IPS-18a (cell line): ENCODE data around the gene PRH2.

Source experiments
- H3K27ac ChIP-seq: one replicate; pipeline ENCODE4 v1.5.1; 2013; ENCODE audit warnings: low read length
- H3K27me3 ChIP-seq: one replicate; pipeline ENCODE4 v1.6.1; 2013; ENCODE audit warnings: mild to moderate bottlenecking, low read length; ENCODE audit not compliant: control insufficient read depth, insufficient read depth
- H3K36me3 ChIP-seq: one replicate; pipeline ENCODE4 v1.6.1; 2013; ENCODE audit warnings: low read depth, low read length; ENCODE audit not compliant: control insufficient read depth
- H3K4me1 ChIP-seq: one replicate; pipeline ENCODE4 v1.6.1; 2013; ENCODE audit warnings: low read depth, low read length; ENCODE audit not compliant: control insufficient read depth
- H3K4me3 ChIP-seq: one replicate; pipeline ENCODE4 v1.5.1; 2013; ENCODE audit warnings: low read length
- H3K9ac ChIP-seq: one replicate; pipeline ENCODE4 v1.6.1; 2013; ENCODE audit warnings: mild to moderate bottlenecking, low read length, moderate library complexity
- H3K9me3 ChIP-seq: one replicate; pipeline ENCODE4 v1.6.1; 2013; ENCODE audit warnings: low read depth, low read length; ENCODE audit not compliant: control insufficient read depth

PRH2 gene

DNA sequence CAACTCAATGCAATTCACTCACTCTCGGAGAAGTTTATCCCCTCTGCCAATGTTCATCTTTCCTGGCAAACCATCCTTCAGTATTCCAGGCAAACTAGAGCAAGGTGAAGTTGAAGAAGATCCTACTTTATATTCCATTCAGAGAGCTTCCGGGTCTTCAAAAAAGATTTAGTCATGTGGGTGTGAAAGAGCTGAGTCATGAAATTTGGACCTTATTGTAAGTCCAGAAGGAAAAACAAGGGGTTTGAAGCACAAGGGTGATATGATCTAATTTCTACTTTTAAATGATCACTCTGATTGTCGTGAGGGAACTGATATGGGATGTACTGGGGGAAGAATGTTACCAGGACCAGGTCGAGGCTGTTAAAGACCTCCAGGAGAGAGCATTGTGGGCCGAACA lies 2.8 kb upstream of the PRH2 start:
- Histone ChIP-seq H3K4me1 (no peaks in the 10 kb centered on the region), H3K4me3 (no peak overlapping the region), H3K27me3 (no peaks in the 10 kb centered on the region), H3K27ac (no peak overlapping the region), H3K9me3 (no peaks in the 10 kb centered on the region), H3K36me3 (no peaks in the 10 kb centered on the region), H3K9ac (no peak overlapping the region)

DNA sequence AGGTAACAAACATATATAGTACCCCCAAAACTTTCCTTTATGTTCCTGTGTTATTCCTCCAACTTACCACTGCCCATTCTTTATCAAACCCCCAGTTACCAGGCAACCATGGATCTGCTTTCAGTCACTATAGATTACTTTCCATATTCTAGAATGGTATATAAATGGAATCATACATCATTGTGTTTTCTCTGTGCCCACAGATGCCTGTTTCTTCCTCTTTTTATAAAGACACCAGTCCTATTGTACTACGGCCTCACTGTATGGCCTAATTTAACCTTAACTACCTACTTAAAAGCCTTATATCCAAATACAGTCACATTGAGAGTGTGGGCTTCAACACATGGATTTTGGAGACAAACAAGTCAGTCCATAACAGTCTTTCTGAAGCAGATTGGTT lies 7.5 kb downstream of the PRH2 start:
- no peak overlapping the region for H3K9ac ChIP-seq
- H3K9me3 ChIP-seq, result no peaks in the 10 kb centered on the region
- no peaks in the 10 kb centered on the region for H3K27me3 ChIP-seq
- H3K4me1 ChIP-seq, result no peaks in the 10 kb centered on the region
- H3K4me3 ChIP-seq, result no peak overlapping the region
- no peak overlapping the region for H3K27ac ChIP-seq
- no peaks in the 10 kb centered on the region for H3K36me3 ChIP-seq

- peaks cover 8% of the 10 kb centered on the region for H3K4me1 ChIP-seq
- H3K27me3 ChIP-seq, result no peaks in the 10 kb centered on the region
- H3K36me3 ChIP-seq, result no peaks in the 10 kb centered on the region
- no peaks in the 10 kb centered on the region for H3K9me3 ChIP-seq
- H3K27ac ChIP-seq, result no peak within 1 kb of the TSS
- no peak within 1 kb of the TSS for H3K9ac ChIP-seq
- no peak within 1 kb of the TSS for H3K4me3 ChIP-seq
Measured at GRCh38 chr12:10939163-10939562, 10.1 kb downstream of the PRH2 start, which contains the start of gene TAS2R14. Gene TAS2R14 (minus strand): TSS chr12:10939263. CDS start chr12:10939207, 56 bp downstream.

- Histone ChIP-seq H3K4me3 (no peak overlapping the region), H3K9me3 (peaks cover 5% of the 10 kb centered on the region), H3K36me3 (no peaks in the 10 kb centered on the region), H3K9ac (no peak overlapping the region), H3K27me3 (no peaks in the 10 kb centered on the region), H3K27ac (no peak overlapping the region), H3K4me1 (peaks cover 8% of the 10 kb centered on the region)
Measured at GRCh38 chr12:10940389-10940788, 11.4 kb downstream of the PRH2 start.

GRCh38 chr12:10941369-10941768 lies 12.3 kb downstream of the PRH2 start:
- no peak overlapping the region for H3K27ac ChIP-seq
- no peak overlapping the region for H3K9ac ChIP-seq
- H3K27me3 ChIP-seq, result no peaks in the 10 kb centered on the region
- peaks cover 5% of the 10 kb centered on the region for H3K9me3 ChIP-seq
- no peak overlapping the region for H3K4me3 ChIP-seq
- peaks cover 8% of the 10 kb centered on the region for H3K4me1 ChIP-seq
- H3K36me3 ChIP-seq, result no peaks in the 10 kb centered on the region

GRCh38 chr12:10941916-10942607 lies 13.0 kb downstream of the PRH2 start:
- no peaks in the 10 kb centered on the region for H3K27me3 ChIP-seq
- no peak overlapping the region for H3K4me3 ChIP-seq
- H3K4me1 ChIP-seq, result peaks cover 8% of the 10 kb centered on the region
- no peaks in the 10 kb centered on the region for H3K36me3 ChIP-seq
- no peak overlapping the region for H3K9ac ChIP-seq
- peaks cover 12% of the 10 kb centered on the region for H3K9me3 ChIP-seq
- H3K27ac ChIP-seq, result no peak overlapping the region

DNA sequence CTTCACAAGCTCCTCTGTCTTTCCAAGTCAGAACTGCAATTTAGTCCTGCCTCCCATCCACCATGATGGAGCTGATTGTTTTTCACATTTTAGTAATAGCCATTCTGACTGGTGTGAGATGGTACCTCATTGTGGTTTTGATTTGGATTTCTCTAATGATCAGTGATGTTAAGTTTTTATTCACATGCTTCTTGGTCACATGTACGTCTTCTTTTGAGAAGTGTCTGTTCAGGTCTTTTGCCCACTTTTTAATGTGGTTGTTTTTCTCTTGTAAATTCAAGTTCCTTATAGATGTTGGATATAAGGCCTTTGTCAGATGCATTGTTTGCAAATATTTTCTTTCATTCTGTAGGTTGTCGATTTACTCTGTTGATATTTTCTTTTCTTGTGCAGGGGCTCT lies 14.1 kb downstream of the PRH2 start:
- H3K9ac ChIP-seq, result no peak overlapping the region
- no peak overlapping the region for H3K27ac ChIP-seq
- no peak overlapping the region for H3K4me3 ChIP-seq
- H3K27me3 ChIP-seq, result no peaks in the 10 kb centered on the region
- H3K4me1 ChIP-seq, result peaks cover 8% of the 10 kb centered on the region
- H3K36me3 ChIP-seq, result no peaks in the 10 kb centered on the region
- H3K9me3 ChIP-seq, result peaks cover 16% of the 10 kb centered on the region

- H3K27me3 ChIP-seq, result no peaks in the 10 kb centered on the region
- peaks cover 5% of the 10 kb centered on the region for H3K9me3 ChIP-seq
- no peaks in the 10 kb centered on the region for H3K36me3 ChIP-seq
- no peak overlapping the region for H3K4me3 ChIP-seq
- no peaks in the 10 kb centered on the region for H3K4me1 ChIP-seq
- no peak overlapping the region for H3K9ac ChIP-seq
- no peak overlapping the region for H3K27ac ChIP-seq
Measured at GRCh38 chr12:10952645-10953044, 23.6 kb downstream of the PRH2 start.

DNA sequence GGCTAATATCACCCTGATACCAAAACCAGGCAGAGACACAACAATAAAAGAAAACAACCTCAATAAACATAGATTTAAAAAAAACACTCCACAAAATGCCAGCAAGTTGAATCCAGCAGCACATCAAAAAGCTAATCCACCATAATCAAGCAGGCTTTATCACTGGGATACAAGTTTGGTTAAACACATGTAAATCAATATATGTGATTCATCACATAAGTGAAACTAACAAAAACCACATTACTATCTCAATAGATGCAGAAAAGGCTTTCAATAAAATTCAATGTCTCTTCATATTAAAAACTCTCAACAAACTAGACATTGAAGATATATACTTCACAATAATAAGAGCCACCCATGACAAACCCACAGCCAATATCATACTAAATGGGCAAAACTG lies 27.0 kb downstream of the PRH2 start:
- Histone ChIP-seq H3K9me3 (no peaks in the 10 kb centered on the region), H3K4me1 (no peaks in the 10 kb centered on the region), H3K27ac (no peak overlapping the region), H3K27me3 (no peaks in the 10 kb centered on the region), H3K4me3 (no peak overlapping the region), H3K36me3 (no peaks in the 10 kb centered on the region), H3K9ac (no peak overlapping the region)

DNA sequence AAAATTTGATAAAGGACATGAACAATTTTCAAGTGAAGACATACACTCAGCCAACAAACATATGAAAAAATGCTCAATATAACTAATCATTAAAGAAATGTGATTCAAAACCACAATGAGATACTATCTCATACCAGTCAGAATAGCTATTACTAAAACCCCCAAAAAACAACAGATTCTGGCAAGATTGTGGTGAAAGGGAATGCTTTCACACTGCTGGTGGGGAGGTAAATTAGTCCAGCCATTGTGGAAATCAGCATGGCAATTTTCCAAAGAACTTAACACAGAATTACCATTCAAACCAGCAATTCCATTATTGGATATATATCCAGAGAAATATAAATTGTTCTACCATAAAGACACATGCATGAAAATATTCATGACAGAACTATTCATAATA lies 28.7 kb downstream of the PRH2 start:
- Histone ChIP-seq H3K4me3 (no peak overlapping the region), H3K27ac (no peak overlapping the region), H3K9me3 (no peaks in the 10 kb centered on the region), H3K36me3 (no peaks in the 10 kb centered on the region), H3K9ac (no peak overlapping the region), H3K4me1 (no peaks in the 10 kb centered on the region), H3K27me3 (no peaks in the 10 kb centered on the region)

DNA sequence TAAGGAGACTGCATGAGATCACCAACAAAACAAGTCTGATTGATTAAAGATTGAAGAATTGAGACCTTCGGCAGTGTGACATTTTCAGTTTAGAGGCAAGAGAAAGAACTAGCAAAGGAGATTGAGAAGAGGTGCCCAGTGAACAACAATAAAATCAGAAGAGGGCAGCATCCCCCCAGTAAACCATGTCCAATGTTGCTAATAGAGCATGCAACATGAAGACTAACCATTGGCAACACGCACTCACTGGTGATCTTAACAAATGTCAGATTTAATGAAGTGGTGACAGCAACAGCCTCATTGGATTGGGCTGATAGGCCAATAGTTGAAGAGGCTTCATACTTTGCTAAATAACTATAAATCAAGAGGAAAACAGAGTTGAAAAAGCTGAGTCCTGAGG lies 30.8 kb downstream of the PRH2 start:
- no peaks in the 10 kb centered on the region for H3K27me3 ChIP-seq
- no peak overlapping the region for H3K4me3 ChIP-seq
- H3K27ac ChIP-seq, result no peak overlapping the region
- H3K4me1 ChIP-seq, result no peaks in the 10 kb centered on the region
- H3K36me3 ChIP-seq, result no peaks in the 10 kb centered on the region
- H3K9ac ChIP-seq, result no peak overlapping the region
- no peaks in the 10 kb centered on the region for H3K9me3 ChIP-seq

DNA sequence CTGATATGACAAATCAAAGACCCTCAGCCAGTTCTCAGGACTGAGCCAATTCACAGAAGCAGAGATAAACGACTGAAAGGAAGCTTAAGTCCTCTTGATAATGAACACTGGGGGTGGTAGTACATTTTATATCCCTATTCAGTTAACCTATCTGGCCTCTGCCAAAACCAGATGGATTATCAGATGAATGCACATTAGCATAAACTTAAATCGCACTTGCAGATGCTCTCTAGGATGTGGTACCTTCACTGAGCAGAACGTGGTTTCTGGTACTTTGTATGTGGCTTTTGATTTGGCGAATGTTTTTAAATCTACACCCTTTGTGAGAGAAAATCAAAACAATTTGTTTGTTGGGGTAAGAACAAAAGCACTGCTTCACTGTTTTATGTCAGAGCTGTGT lies 31.2 kb downstream of the PRH2 start:
- H3K27ac ChIP-seq, result no peak overlapping the region

More for the DNA sequence above, 31.2 kb downstream of the PRH2 start:
- Histone ChIP-seq H3K9ac (no peak overlapping the region), H3K36me3 (no peaks in the 10 kb centered on the region), H3K4me1 (no peaks in the 10 kb centered on the region), H3K9me3 (no peaks in the 10 kb centered on the region), H3K27me3 (no peaks in the 10 kb centered on the region), H3K4me3 (no peak overlapping the region)
